Gastroesophageal sphincter (tissue), 3 donors: ENCODE data around the gene RASIP1.
"Not testable (repeated sequence)": the region's sequence is repeated elsewhere in the genome, so short reads cannot be mapped to it uniquely, and the experiment has no call there.

ENCODE experiments used
- POLR2A ChIP-seq, 2 donors: fragments of 450-650 bp; IDR thresholded peaks; one replicate each; pipeline ENCODE4 v1.6.1; 2017; ENCODE audit warnings: antibody characterized with exemption in 2 of 2, mild to moderate bottlenecking in 2 of 2, moderate library complexity in 1 of 2
- TF ChIP-seq, protein P1 (sequence below), 4 experiments: fragments of 200-600 bp in 2 of 4; fragments of 450-650 bp in 2 of 4; sonication (generic) in 1 of 4; IDR thresholded peaks; one replicate each; pipeline ENCODE4 v1.5.1; 2017 to 2019; ENCODE audit warnings: antibody characterized with exemption in 4 of 4, mild to moderate bottlenecking in 2 of 4, moderate library complexity in 2 of 4

GRCh38 chr19:48718106-48718505, 22.3 kb downstream of the RASIP1 start:
- TF ChIP-seq, protein P1, sequence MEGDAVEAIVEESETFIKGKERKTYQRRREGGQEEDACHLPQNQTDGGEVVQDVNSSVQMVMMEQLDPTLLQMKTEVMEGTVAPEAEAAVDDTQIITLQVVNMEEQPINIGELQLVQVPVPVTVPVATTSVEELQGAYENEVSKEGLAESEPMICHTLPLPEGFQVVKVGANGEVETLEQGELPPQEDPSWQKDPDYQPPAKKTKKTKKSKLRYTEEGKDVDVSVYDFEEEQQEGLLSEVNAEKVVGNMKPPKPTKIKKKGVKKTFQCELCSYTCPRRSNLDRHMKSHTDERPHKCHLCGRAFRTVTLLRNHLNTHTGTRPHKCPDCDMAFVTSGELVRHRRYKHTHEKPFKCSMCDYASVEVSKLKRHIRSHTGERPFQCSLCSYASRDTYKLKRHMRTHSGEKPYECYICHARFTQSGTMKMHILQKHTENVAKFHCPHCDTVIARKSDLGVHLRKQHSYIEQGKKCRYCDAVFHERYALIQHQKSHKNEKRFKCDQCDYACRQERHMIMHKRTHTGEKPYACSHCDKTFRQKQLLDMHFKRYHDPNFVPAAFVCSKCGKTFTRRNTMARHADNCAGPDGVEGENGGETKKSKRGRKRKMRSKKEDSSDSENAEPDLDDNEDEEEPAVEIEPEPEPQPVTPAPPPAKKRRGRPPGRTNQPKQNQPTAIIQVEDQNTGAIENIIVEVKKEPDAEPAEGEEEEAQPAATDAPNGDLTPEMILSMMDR (IDR thresholded peaks at IDR 0.05), result not testable (repeated sequence)
- not testable (repeated sequence) for TF ChIP-seq POLR2A (IDR thresholded peaks at IDR 0.05)
